ENCODE measurements around the gene ENTPD1.

The ENTPD1 gene

GRCh38 chr10:95860166-95860940 is 104.4 kb downstream of the ENTPD1 start:
- Histone ChIP-seq H3K4me1 (ENCODE audit: low read depth, poor library complexity, severe bottlenecking) (peaks cover 71% of the 10 kb centered on the region), H3K79me2 (ENCODE audit: insufficient read depth, low read depth) (no peaks in the 10 kb centered on the region), H3K27ac (peak overlapping the region; percentile 93), H3K36me3 (ENCODE audit: insufficient read depth) (no peaks in the 10 kb centered on the region), H4K20me1 (ENCODE audit: insufficient read depth) (no peaks in the 10 kb centered on the region), H3K4me2 (peak overlapping the region; percentile 58), H3K9ac (peak overlapping the region; percentile 49; the same call in 1 of the 2 replicates), H3K4me3 (IDR thresholded peaks at IDR 0.05; ENCODE audit: insufficient read depth, low read depth, low read length) (no peak overlapping the region), H3K27me3 (ENCODE audit: insufficient read depth, low read depth) (no peaks in the 10 kb centered on the region), H2AFZ (ENCODE audit: low read depth) (peak overlapping the region; percentile 67)
- no peak for TF ChIP-seq CTCF (conservative IDR thresholded peaks at IDR 0.05; ENCODE audit: low read depth, low read length)

- H3K4me2 ChIP-seq, result peak overlapping the region; percentile 58
- peak overlapping the region; percentile 49; the same call in 1 of the 2 replicates for H3K9ac ChIP-seq
- H4K20me1 ChIP-seq (ENCODE audit: insufficient read depth), result no peaks in the 10 kb centered on the region
- H3K4me3 ChIP-seq (IDR thresholded peaks at IDR 0.05; ENCODE audit: insufficient read depth, low read depth, low read length), result no peak overlapping the region
- no peaks in the 10 kb centered on the region for H3K27me3 ChIP-seq (ENCODE audit: insufficient read depth, low read depth)
- H3K36me3 ChIP-seq (ENCODE audit: insufficient read depth), result no peaks in the 10 kb centered on the region
- H3K4me1 ChIP-seq (ENCODE audit: low read depth, poor library complexity, severe bottlenecking), result peaks cover 76% of the 10 kb centered on the region
- H2AFZ ChIP-seq (ENCODE audit: low read depth), result peak overlapping the region; percentile 67; the same call in 1 of the 2 replicates
- no peaks in the 10 kb centered on the region for H3K79me2 ChIP-seq (ENCODE audit: insufficient read depth, low read depth)
- peak overlapping the region; percentile 93 for H3K27ac ChIP-seq
- no peak for TF ChIP-seq CTCF (conservative IDR thresholded peaks at IDR 0.05; ENCODE audit: low read depth, low read length)
These were observed 105.4 kb downstream of the ENTPD1 start for GRCh38 chr10:95861386-95861785.

- no peaks in the 10 kb centered on the region for H3K79me2 ChIP-seq (ENCODE audit: insufficient read depth, low read depth)
- no peak overlapping the region; the same call in 1 of the 2 replicates for H3K9ac ChIP-seq
- peak overlapping the region; percentile 51 for H3K27ac ChIP-seq
- H3K4me3 ChIP-seq (IDR thresholded peaks at IDR 0.05; ENCODE audit: insufficient read depth, low read depth, low read length), result no peak overlapping the region
- no peaks in the 10 kb centered on the region for H3K36me3 ChIP-seq (ENCODE audit: insufficient read depth)
- peak overlapping the region; percentile 72 for H2AFZ ChIP-seq (ENCODE audit: low read depth)
- H4K20me1 ChIP-seq (ENCODE audit: insufficient read depth), result no peaks in the 10 kb centered on the region
- peak overlapping the region; percentile 51 for H3K4me2 ChIP-seq
- no peaks in the 10 kb centered on the region for H3K27me3 ChIP-seq (ENCODE audit: insufficient read depth, low read depth)
- peaks cover 58% of the 10 kb centered on the region for H3K4me1 ChIP-seq (ENCODE audit: low read depth, poor library complexity, severe bottlenecking)
- peak; percentile 65 for TF ChIP-seq CTCF (conservative IDR thresholded peaks at IDR 0.05; ENCODE audit: low read depth, low read length)
These were observed 109.2 kb downstream of the ENTPD1 start for GRCh38 chr10:95864906-95865813.

- Histone ChIP-seq H3K79me2 (ENCODE audit: insufficient read depth, low read depth) (no peaks in the 10 kb centered on the region), H3K36me3 (ENCODE audit: insufficient read depth) (no peaks in the 10 kb centered on the region), H3K27me3 (ENCODE audit: insufficient read depth, low read depth) (no peaks in the 10 kb centered on the region), H3K4me3 (IDR thresholded peaks at IDR 0.05; ENCODE audit: insufficient read depth, low read depth, low read length) (no peak overlapping the region), H4K20me1 (ENCODE audit: insufficient read depth) (no peaks in the 10 kb centered on the region), H3K4me1 (ENCODE audit: low read depth, poor library complexity, severe bottlenecking) (peaks cover 50% of the 10 kb centered on the region), H3K27ac (peak overlapping the region; percentile 51; the same call in 1 of the 2 replicates), H3K9ac (no peak overlapping the region), H2AFZ (ENCODE audit: low read depth) (0 out of 2 replicates have a peak overlapping the region, but pooled peaks have one; percentile 72), H3K4me2 (0 out of 2 replicates have a peak overlapping the region, but pooled peaks have one; percentile 51)
- no peak for TF ChIP-seq CTCF (conservative IDR thresholded peaks at IDR 0.05; ENCODE audit: low read depth, low read length)
These were observed 110.0 kb downstream of the ENTPD1 start for GRCh38 chr10:95865814-95866466.
